NCI-H146 treated with DMSO at 0.1 percent for 48 hours (cell line): ENCODE results near the gene TBC1D20.
"Not testable (repeated sequence)": the region's sequence is repeated elsewhere in the genome, so short reads cannot be mapped to it uniquely, and the experiment has no call there.

Experiments
- DNase-seq: peaks from one replicate; lab custom pipeline; 2025; ENCODE audit not compliant: unreplicated experiment; lab: John Stamatoyannopoulos, UW

Gene TBC1D20

GRCh38 chr20:402898-403581, 59.3 kb downstream of the TBC1D20 start:
- no peak for DNase-seq

DNA sequence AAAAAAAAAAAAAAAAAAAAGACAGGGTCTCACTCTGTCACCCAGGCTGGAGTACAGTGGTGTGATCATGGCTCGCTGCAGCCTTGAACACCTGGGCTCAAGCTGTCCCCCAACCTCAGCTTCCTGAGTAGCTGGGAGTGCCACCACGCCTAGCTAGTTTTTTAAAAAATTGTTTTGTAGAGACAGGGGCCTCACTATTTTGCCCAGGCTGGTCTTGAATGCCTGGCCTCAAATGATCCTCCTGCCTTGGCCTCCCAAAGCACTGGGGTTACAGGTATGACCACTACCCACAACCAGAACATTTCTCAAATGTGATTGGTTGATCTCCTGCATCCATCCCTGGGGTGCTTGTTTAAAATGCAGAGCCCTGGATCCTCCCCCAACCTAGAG, 59.8 kb downstream of the TBC1D20 start:
- no peak for DNase-seq

DNA sequence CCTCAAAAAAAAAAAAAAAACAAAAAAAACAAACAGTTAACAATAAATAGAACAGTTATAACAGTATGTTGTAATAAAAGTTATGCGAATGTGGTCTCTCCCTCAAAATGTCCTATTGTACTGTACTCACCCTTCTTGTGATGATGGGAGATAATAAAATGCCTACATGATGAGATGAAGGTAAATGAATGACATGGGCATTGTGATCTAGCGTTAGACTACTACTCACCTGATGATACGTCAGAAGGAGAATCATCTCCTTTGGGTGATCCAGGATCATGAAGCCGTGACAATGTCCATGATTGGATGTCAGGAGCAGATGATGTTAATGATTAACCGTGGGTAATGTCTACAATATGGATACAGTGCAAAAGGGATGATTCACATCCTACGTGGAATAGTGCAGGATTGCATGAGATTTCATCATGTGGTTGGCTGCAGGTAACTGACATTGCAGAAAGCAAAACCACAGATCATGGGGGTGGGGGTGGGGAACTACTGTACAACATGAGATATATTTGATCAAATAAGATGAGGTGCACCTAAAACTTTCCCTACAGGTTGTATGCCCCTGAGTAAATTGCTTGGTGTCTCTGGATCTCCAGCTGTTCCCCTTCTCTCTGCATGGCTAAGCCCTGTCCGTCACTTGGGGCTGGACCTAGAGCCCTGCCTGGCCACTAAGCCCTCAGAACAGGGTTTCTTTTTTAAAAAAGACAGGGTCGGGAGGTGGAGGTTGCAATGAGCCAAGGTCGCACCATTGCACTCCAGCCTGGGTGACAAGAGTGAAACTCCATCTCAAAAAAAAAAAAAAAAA, 60.4 kb downstream of the TBC1D20 start:
- DNase-seq: no peak

DNA sequence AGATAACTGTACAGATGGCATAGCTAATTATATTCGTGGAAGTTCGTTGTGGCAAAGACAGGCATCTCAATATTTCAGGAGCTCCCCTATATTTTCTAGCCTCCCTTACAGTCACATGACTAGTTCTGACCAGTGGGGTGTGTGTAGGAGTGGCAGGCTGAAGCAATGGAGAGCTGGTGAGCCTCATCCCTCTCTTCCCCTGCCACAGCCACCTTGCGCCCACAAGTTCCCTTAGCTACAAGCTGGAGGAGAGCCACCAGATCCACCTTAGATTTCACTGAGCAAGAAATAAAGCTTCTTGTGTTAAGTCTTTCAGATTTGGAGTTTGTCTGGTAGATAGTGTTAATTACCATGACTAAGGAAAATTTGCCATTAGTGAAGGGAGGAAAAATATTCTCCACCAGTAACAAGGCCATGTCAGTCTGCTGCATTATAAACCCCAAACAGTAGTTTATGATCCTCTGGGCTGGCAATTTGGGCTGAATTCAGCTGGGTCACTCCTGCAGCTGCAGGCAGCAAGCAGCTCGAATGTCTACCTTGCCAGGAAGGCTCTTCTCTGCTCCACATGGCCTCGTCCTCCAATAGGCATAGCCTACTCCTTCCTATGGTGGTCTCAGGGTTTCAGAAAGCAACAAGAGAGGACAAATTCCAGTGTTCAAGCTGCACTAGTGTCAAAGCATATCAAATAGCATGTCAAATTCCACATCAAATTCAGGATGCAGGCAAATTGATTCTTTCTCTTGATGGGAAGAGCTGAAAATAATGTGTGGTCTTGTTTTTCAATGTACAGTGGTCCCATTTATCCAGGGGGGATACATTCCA, 61.7 kb downstream of the TBC1D20 start:
- DNase-seq: no peak

GRCh38 chr20:400128-400453, 62.2 kb downstream of the TBC1D20 start:
- DNase-seq: no peak

DNA sequence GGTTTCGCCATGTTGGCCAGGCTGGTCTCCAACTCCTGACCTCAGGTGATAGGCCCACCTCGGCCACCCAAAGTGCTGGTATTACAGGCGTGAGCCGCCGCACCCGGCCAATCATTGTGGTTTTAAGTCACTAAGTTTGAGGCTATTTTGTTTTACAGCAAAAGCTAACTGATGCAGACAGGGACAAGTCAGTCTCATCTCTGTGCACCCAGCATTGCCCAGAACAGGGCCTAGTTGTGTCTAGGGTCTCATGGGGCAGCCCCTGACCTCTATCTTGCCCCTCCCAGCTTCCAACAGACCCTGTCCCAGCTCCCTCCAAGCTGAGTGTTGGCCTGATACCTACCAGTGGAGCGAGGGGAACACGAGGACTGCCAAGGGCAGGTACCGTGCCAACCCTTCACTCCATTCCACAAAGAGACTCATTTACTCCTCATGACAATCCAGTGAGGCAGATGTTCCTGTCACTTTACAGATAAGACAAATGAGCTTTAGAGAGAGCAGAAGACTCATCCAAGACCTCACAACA, 63.1 kb downstream of the TBC1D20 start:
- no peak for DNase-seq

GRCh38 chr20:397432-398237, 64.7 kb downstream of the TBC1D20 start:
- no peak for DNase-seq

GRCh38 chr20:396619-397431, 65.5 kb downstream of the TBC1D20 start:
- no peak for DNase-seq

DNA sequence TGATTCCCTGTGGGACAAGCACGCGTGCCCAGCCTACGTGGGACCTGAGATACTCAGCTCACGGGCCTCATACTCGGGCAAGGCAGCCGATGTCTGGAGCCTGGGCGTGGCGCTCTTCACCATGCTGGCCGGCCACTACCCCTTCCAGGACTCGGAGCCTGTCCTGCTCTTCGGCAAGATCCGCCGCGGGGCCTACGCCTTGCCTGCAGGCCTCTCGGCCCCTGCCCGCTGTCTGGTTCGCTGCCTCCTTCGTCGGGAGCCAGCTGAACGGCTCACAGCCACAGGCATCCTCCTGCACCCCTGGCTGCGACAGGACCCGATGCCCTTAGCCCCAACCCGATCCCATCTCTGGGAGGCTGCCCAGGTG, 66.1 kb downstream of the TBC1D20 start:
- no peak for DNase-seq

GRCh38 chr20:393296-393695, 69.0 kb downstream of the TBC1D20 start:
- DNase-seq: not testable (repeated sequence)

DNA sequence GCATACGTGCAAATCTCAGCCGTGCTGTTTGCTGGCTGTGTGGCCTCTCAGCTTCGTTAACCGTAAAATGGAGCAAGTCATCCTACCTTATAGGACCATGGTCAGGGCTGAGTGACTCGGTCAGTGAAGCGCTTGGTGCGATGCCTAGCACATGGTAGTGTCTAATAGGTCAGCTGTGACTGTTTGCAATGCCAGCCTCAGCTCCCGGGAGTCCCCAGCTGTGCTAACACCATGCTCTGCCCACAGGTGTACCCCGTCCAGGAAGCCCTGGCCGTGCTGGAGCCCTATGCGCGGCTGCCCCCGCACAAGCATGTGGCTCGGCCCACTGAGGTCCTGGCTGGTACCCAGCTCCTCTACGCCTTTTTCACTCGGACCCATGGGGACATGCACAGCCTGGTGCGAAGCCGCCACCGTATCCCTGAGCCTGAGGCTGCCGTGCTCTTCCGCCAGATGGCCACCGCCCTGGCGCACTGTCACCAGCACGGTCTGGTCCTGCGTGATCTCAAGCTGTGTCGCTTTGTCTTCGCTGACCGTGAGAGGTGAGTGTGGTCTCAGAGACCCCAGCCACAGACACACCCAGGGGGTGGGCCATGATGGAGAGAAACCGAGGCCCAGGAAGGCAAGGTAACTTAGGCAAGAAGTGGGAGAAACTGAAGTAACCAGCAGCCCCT, 71.2 kb downstream of the TBC1D20 start:
- no peak for DNase-seq

DNA sequence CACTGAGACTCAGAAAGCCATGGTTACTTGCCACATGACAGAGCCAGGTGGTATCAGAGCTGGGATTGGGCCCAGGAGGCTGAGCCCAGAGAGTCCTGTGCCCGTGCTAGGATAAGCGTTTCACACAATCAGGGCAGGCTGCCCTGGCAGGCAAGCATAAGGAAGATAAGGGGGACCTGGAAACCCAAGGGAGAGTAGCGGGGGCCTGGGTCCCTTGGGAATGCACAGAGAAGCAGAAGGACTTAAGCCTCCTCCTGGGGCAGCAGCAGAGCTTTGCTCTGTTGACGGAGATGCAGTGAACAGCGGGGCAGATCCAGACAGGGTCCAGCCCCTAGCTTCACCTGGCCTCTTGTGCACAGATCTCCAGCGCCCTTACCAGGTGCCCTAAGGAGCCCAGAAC, 73.1 kb downstream of the TBC1D20 start:
- DNase-seq: no peak

DNA sequence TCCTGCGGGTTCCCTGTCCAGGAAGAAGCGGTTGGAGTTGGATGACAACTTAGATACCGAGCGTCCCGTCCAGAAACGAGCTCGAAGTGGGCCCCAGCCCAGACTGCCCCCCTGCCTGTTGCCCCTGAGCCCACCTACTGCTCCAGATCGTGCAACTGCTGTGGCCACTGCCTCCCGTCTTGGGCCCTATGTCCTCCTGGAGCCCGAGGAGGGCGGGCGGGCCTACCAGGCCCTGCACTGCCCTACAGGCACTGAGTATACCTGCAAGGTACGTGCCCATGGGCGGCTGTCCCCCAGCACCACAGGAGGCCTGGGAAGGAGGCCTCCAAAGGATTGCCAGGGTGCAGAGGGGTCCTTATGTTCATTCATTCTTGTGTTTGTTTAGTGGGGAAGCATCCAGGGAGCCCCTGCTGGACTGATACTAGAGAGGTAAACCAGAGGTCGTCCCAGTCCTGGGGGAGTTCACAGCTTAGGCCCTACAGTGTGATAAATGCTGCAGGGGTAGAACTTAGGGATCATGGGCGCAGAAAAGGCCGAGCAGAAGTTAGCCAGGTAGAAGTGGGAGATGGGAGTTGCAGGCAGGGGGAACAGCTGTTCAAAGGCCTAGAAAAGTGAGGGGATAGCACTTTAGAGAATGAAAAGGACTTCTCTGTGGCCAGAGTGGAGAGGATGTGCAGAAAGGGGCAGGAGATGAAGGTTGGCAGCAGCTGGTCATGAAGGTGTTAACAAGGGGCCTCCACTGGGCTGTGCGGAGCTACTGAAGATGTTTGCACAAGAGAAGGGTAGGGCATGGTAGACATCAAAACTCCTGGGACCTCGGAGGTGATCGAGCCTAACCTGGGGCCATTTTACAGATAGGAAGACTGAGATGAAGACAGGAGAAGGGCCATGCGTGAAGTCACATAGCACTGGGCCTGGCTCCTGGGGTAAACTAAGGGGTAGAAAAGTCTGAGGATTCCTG, 74.0 kb downstream of the TBC1D20 start:
- DNase-seq: no peak

- no peak for DNase-seq
Observed at GRCh38 chr20:387520-387919, 74.8 kb downstream of the TBC1D20 start.

DNA sequence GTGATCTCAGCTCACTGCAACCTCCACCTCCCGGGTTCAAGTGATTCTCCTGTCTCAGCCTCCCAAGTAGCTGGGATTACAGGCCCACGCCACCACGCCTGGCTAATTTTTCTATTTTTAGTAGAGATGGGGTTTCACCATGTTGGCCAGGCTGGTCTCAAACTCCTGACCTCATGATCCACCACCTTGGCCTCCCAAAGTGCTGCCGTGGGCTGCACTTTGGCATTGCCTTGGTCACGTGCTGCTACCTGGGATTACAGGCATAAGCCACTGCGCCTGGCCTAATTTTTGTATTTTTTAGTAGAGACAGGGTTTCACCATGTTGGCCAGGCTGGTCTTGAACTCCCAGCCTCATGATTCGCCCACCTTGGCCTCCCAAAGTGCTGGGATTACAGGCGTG, 75.7 kb downstream of the TBC1D20 start:
- DNase-seq: not testable (repeated sequence)
